SK-N-SH treated with all-trans-retinoic acid at 6 μM for 48 hours (cell line): ENCODE measurements around the gene PTCD1.

ENCODE experiments used
- BACH2 ChIP-seq: fragments of 250-450 bp; sonication (Bioruptor Pico); IDR thresholded peaks from 2 replicates; pipeline ENCODE4 v1.9.0; 2021; ENCODE audit warnings: mild to moderate bottlenecking, borderline replicate concordance
- ESRRG ChIP-seq: fragments of 250-450 bp; sonication (Bioruptor Pico); IDR thresholded peaks from 2 replicates; pipeline ENCODE4 v1.6.1; 2021; ENCODE audit warnings: mild to moderate bottlenecking
- ZNF70 ChIP-seq: fragments of 450-650 bp; formaldehyde crosslinking; IDR thresholded peaks from 2 replicates; pipeline ENCODE4 v1.5.0; 2020; ENCODE audit warnings: mild to moderate bottlenecking, moderate library complexity
- TF ChIP-seq, protein P1 (sequence below): fragments of 250-450 bp; sonication (Bioruptor Pico); IDR thresholded peaks from 2 replicates; pipeline ENCODE4 v1.5.1; 2021; ENCODE audit warnings: mild to moderate bottlenecking, moderate library complexity
- TF ChIP-seq, protein P2 (sequence below): fragments of 250-450 bp; sonication (Bioruptor Pico); IDR thresholded peaks from 2 replicates; pipeline ENCODE4 v1.8.0; 2020; ENCODE audit warnings: mild to moderate bottlenecking, moderate library complexity, borderline replicate concordance

DNA sequence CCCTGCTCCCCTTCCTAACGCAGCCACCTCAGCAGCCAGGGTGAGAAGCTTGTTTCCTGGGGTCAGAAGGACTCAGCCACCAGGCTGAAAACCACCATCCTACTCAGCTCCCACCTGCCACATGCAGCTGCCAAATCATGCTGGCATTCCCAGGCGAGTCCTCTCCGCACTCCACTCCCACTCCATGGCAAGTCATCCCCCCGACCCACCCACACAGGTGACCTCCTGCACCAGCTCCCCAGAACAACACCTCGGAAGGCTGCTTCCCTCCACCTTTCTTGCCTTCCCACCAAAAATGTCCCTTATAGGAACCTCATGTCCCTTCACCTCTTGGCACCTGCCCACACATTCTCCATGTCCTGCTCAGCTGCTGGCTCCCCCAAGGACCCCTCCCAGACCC is 34.8 kb downstream of the PTCD1 start:
- no peak for TF ChIP-seq BACH2 (CRISPR knock-in tag)
- no peak for TF ChIP-seq ZNF70 (CRISPR knock-in tag)
- TF ChIP-seq, protein P1, sequence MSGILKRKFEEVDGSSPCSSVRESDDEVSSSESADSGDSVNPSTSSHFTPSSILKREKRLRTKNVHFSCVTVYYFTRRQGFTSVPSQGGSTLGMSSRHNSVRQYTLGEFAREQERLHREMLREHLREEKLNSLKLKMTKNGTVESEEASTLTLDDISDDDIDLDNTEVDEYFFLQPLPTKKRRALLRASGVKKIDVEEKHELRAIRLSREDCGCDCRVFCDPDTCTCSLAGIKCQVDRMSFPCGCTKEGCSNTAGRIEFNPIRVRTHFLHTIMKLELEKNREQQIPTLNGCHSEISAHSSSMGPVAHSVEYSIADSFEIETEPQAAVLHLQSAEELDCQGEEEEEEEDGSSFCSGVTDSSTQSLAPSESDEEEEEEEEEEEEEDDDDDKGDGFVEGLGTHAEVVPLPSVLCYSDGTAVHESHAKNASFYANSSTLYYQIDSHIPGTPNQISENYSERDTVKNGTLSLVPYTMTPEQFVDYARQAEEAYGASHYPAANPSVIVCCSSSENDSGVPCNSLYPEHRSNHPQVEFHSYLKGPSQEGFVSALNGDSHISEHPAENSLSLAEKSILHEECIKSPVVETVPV (CRISPR knock-in tag) = no peak
- no peak for TF ChIP-seq ESRRG (CRISPR knock-in tag)
- TF ChIP-seq, protein P2, sequence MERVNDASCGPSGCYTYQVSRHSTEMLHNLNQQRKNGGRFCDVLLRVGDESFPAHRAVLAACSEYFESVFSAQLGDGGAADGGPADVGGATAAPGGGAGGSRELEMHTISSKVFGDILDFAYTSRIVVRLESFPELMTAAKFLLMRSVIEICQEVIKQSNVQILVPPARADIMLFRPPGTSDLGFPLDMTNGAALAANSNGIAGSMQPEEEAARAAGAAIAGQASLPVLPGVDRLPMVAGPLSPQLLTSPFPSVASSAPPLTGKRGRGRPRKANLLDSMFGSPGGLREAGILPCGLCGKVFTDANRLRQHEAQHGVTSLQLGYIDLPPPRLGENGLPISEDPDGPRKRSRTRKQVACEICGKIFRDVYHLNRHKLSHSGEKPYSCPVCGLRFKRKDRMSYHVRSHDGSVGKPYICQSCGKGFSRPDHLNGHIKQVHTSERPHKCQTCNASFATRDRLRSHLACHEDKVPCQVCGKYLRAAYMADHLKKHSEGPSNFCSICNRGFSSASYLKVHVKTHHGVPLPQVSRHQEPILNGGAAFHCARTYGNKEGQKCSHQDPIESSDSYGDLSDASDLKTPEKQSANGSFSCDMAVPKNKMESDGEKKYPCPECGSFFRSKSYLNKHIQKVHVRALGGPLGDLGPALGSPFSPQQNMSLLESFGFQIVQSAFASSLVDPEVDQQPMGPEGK (CRISPR knock-in tag) = no peak
